HUDEP-2 (cell line): Measurements from ENCODE around the gene MS4A18.

Experiments
- DNase-seq, 76 experiments: peaks; one replicate each; lab custom pipeline; 2025; ENCODE audit not compliant: unreplicated experiment in 76 of 76; lab: John Stamatoyannopoulos, UW

MS4A18 gene

GRCh38 chr11:60785136-60785535 is 60.6 kb downstream of the MS4A18 start, which contains the start of gene MS4A10:
TSS of gene MS4A10 (plus strand) at chr11:60785333. CDS start at chr11:60790336, 5,003 bp downstream.
- no peak for DNase-seq

DNA sequence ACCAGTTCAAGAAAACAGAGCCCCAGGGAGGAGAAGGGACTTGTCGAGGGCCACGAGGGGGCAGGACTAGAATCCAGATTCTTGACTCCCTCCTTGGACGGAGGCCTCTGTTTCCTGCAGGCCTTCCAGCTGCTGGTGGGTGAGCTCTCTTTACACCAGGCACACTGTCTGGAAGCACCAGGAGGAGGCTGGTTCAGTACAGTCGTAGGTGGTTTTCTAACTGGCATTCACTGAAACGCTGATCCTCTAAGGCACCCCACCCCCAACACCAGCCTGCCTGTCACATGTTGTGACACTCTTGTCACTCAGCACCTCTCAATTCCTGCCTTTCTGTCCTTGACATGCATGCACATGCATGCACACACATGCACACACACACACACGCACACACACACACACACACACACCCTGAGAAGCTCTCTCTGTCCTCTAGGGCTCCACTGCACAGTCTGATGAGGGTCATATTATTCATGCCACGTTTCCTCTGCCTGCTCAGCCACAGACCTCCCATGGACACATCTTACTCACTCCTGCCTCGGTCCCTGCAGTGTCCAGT is 61.4 kb downstream of the MS4A18 start:
- DNase-seq: no peak

GRCh38 chr11:60786811-60787567 is 62.5 kb downstream of the MS4A18 start:
- DNase-seq: no peak

DNA sequence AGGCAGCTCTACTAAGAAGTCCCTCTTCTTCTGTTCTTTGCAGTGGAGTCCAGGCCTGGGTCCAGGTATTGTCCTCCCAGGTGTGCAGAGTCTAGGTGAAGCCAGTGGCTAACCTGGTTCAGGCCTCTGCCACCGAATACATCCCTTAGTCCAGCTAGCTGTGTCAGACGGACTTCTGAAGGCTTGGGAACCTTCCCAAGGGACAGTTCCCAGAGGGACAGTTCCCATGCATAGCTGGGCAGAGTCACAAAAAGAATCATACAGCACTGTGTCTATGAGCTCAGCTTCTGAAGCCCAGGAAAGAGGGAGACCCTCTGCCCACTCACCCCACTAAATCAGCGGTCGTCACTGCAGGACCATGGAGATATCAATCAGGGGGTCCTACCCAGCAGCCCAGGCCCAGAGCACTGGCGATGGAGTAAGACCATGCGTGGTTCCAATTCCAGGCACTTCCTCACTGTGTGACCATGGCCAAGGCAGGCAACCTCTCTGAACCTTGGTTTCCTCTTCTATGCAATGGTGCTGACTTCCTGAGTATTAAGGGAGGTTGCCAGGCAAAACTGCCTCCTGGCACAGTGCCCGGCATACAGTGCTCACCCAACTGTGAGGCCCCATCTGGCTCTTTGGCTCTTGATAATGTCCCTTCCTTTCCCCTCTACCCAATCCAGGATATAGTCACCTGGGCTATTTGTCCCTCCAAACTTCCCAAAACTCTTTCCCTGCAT is 64.0 kb downstream of the MS4A18 start:
- peak in 20 of 76 experiments; percentile 2 to 39 (median 12) for DNase-seq

- no peak for DNase-seq
These were observed 66.2 kb downstream of the MS4A18 start for GRCh38 chr11:60790726-60791125.

DNA sequence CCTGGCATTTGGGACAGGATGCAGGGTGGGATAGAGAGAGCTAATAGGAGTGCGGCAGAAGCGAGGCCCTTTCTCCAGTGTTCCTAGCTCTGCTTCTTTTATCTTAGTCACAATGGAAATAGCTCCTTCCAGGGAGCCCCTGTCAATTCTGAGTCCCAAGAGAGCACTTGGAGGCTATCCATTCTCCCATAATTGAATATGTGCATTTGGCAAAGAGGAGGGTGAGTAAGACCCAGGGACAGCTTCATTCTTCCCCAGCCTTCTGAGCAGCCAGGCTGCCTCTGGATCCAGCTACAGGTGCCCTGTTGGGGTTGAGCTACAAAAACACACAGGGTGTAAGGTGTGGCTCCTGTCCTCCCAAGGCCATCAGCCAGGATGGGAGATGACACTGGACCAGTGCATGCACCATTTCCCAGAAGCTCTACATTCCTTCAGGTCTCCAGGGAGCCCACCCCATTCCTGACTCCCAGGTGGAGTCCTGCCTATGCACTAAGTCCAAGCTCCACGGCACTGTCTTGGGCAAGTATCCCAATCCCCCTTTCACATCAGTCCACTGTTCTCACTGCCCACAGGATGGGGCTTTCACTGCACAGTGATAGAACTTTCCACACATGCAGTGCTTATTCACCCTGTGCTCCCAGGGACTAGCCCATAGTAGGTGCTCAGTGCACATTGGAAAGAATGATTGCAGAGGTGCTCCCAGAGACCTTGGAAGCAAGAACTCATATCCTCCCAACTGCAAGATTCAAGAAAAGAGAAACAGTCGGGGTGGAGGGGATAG is 66.8 kb downstream of the MS4A18 start:
- DNase-seq: no peak

GRCh38 chr11:60792521-60792920 is 68.0 kb downstream of the MS4A18 start:
- no peak for DNase-seq
